Measurements from ENCODE around the gene PLEKHA3.
"Not testable (repeated sequence)": the region's sequence is repeated elsewhere in the genome, so short reads cannot be mapped to it uniquely, and the experiment has no call there.

Gene PLEKHA3

DNA sequence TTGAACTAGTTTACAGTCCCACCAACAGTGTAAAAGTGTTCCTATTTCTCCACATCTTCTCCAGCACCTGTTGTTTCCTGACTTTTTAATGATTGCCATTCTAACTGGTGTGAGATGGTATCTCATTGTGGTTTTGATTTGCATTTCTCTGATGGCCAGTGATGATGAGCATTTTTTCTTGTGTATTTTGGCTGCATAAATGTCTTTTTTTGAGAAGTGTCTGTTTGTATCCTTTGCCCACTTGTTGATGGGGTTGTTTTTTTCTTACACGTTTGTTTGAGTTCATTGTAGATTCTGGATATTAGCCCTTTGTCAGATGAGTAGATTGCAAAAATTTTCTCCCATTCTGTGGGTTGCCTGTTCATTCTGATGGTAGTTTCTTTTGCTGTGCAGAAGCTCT is 45.2 kb downstream of the PLEKHA3 start:
- DNase-seq (ENCODE audit: low spot score): not testable (repeated sequence)

DNA sequence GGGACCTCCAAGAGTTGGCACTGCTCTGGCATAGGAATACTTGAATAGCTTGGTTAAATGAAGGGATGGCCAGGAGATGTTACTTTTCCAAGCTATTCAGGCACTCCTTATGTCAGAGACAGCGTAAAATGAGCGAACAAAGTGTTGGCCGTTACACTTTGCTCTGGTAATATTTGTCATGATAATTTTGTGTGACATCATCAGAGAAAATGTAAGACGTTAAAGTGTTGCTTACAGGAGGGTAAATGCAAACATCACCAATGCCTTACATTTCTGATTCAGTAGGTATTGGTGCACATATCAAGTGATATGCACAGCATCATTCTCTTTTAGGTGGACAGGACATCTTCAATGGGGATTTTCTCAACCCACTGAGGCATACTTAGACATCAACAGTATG is 46.0 kb downstream of the PLEKHA3 start:
- DNase-seq (ENCODE audit: low spot score): no peak

DNA sequence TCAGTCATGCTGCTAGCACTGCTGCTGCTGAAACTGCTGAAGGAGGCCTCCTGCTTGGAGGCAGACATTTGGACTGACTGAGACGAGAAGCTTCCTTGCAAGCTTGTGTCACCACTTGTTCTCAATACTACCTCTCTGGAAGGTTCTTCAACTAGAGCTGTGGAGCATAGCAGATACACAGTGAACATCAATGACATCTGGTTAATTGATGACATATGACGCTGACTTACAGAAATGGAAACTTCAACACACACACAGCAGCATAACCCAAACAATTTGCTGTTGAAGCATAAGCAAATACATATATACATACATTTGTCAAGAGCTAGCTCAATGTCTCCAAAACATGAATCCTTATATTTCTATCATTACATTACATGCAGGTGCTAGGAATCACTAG is 47.3 kb downstream of the PLEKHA3 start:
- DNase-seq (ENCODE audit: low spot score): no peak

DNA sequence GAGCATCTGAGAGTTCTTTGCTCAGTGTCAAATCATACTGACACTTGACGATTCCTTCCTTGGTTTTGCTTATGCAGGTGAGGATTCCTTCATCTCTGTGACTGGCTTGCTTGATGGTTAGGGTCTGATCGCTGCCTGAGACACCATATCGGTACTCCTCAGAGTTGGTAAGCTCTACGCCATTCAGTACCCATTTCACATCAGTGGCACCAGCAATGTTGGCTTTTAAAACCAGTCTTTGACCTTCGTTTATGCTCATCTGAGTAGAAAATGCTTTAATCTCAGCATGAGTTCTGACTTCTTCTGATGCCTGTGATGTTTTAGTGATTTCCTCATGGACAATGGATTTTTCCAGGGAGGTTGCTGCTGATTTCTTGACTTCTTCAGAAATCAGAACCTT is 48.4 kb downstream of the PLEKHA3 start:
- DNase-seq (ENCODE audit: low spot score): no peak

DNA sequence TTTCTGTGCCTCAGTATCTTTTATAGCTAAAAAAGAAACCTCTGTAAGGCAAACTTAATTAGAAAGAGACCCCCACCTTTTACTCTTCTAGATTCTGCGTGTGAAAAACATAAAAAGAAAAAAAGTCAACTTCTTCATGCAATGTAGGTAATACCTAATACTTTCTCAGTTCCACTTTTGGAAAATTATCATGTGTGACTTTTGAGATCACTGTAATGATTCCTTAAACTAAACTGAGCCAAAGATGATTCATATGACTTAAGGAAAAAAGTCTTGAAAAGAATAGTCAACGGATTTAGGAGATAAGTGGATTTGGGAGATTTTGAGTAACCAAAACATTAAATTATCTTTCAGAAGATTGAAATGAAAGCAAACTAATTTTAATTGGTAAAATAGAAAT is 48.9 kb downstream of the PLEKHA3 start:
- no peak for DNase-seq (ENCODE audit: low spot score)

DNA sequence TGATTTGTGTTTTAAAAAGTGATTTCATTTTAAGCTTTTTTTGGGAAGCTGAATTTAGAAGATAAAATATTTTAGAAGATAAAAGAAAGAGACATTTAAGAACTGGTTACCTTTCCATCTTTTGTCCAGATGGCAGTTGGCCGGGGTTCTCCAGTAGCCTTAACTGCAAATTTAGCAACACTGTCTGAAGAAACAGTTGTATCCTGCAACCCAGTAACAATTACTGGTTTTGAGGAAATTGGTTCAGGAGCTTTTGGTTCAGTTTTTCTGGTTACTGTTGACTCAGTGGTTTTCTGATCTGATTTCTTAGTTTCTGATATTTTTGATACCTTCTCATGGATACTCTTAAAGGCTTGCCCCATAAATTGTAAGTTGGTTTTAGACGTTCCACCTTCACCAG is 49.9 kb downstream of the PLEKHA3 start:
- DNase-seq (ENCODE audit: low spot score): no peak

DNA sequence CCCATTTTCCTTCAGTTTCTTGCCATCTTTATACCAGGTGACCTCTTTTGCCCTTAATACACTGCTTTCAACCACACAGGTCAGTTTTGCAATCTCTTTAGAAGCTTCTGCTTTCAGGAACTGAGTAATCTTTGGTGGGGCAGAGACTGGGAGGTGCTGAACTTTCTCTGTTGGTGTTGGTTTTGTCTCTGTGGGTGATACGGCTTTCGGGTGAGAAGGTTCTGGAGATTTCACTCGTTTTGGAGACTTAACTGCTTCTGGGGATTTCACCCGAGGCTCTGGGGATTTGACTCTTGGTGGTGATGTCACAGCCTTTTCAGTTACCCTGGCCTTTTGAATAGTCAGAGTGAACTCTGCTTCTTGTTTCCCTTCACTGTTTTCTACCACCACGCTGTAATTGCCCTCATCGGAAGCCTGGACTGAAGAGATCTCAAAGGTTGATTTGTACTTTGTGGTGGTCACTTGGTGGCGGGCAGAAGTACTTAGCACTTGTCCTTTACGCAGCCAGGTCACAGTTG is 50.4 kb downstream of the PLEKHA3 start:
- DNase-seq (ENCODE audit: low spot score): no peak

DNA sequence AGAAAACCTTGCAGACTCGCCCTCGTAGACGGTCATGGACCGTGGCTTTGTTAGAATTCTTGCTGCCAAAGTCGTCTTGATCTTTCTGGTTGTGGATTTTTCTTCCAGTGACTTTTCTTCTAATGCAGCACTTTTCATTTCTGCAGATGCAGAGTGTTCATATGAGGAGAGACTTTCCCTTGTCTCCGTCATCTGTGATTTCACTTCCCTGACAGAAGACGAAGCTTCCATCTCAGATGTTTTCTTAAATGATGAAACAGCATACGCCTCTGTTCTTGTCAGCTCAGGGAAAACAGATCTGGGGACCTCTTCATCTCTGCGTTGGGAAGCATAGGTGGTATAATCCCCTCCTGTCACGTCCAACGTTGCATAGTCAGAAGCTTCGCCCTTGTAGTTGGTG is 50.9 kb downstream of the PLEKHA3 start:
- DNase-seq (ENCODE audit: low spot score): no peak

DNA sequence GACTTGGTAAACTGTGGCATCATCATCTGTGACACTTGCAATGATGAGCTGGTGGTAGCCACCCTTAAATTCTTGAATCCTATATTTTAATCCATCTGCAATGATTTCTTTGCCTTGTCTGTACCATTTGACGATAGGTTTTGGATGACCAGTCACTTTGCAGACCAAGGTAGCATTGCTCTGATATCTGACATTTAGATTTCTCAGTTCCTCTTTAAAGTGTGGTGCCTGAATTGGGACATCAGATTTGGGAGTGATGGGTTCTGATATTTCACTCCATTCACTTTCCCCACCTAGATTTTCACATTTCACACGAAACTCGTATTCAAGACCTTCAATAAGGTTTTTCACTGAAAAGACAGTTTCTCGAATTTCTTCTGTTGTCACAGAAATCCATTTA is 55.8 kb downstream of the PLEKHA3 start:
- DNase-seq (ENCODE audit: low spot score): no peak

DNA sequence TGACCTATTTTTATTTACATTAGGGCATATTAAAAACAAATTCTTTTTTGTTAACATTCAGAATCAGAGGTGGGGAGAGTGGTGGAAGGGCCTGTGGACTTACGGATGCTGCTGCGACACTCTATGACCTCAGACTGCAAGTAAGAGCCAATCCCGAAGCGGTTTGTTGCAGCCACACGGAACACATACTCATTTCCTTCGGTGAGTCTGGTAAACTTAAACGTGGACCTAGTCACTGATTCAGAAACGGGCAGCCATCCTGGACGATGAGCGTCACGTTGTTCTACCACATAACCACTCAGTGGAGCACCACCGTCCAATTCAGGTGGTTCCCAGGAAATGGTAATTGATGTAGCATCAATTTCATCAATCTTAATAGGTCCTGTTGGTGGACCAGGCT is 61.9 kb downstream of the PLEKHA3 start:
- DNase-seq (ENCODE audit: low spot score): no peak

DNA sequence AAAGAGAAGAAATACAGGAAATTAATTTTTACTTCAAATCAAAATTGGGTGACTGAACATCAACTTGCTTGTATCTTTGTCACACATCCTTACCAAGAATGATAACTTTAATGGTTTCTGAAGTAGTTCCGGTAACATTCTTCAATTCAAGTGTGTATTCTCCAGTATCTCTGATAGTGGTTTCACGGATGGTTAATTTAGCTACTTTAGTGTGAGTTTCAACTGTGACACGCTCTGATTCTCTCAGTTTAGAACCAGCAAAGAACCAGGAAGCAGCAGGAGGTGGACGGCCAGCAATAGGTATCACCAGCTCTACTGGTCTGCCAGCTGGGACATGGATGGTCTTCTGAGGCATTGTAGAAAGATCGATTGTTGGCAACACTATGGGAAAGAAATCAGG is 62.3 kb downstream of the PLEKHA3 start:
- no peak for DNase-seq (ENCODE audit: low spot score)

DNA sequence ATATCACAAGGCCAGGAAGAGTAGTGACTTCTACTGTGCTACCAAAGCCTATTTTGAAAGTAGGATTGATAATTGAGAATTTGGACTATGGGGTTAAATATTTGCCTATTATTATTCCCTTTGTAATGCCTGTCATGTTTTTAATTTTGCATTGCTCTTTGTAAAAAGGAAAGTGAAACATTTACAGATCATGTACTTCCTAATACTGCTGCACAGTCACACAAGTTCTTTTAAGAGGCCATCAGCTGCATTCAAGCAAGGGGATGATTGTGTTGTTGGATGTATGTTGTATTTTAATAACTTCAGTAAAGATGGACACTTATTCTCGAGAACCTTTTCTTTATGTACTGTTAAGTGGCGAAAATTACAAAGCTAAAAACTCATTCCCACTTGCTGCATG is 70.1 kb downstream of the PLEKHA3 start:
- no peak for DNase-seq (ENCODE audit: low spot score)

DNA sequence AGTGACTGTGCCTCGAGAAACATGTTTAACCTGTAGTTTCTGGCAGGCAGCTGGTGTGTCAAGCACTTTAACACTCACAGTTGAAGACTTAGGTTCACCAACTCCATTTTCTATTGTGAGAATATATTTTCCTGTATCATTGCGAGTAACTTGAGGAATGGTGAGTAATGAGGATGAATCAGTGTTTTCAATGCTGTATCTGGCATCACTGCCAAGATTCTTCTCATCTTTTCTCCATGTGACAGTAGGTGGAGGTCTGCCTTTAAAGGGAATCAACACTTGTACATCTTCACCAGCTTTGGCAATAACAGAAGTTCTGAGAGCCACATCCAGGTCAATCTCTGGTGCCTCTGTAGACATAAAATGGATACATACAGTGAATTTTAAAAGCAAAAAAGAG is 72.8 kb downstream of the PLEKHA3 start:
- no peak for DNase-seq (ENCODE audit: low spot score)
